GM23248 (cell line): ENCODE results near the gene MYPOP.

Source experiments
- EZH2 ChIP-seq: fragments of 200-600 bp; sonication (generic); IDR thresholded peaks from 2 replicates; pipeline ENCODE4 v1.6.1; 2018; ENCODE audit warnings: antibody characterized with exemption, mild to moderate bottlenecking; ENCODE audit not compliant: insufficient read depth, poor library complexity, severe bottlenecking
- EZH2phosphoT487 ChIP-seq: fragments of 200-600 bp; sonication (generic); IDR thresholded peaks from 2 replicates; pipeline ENCODE4 v1.6.1; 2018; ENCODE audit warnings: antibody characterized with exemption, moderate library complexity, mild to moderate bottlenecking, low read depth; ENCODE audit not compliant: insufficient read depth

DNA sequence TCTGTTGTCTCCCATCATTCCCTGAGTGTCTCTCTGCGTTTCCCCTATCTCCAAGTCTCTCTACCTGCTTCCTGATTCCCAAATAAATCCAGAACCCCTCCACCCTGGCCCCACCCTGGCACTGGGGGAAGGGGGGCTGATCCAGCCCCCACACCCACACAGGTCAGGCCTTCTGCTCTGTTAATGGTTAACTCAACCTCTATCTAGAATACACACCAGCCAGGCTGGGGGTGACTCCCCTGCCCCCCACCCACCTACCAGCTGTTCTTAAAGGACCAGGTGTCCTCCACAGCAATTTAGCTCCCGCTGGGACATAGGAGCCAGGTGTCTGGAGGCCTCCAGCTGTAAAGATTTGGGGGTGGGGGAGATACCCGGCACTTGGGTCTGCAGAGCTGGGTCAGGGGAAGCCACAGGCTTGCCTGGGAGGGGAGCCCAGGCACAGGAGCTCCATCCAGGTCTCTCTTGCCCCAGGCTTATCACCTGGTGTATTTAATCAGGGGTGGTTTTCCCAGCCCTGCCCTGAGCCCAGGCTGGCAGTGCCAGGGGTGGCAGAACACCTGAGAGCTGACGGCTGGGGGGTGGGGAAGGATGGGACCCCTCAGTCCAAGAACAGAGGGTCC is 20.4 kb downstream of the MYPOP start:
- TF ChIP-seq EZH2 (no peak), EZH2phosphoT487 (no peak)
